ENCODE data around the gene C2orf80.

Gene C2orf80

GRCh38 chr2:208186465-208186864 lies 3.4 kb downstream of the C2orf80 start:
- Histone ChIP-seq H3K27ac (replicated peaks; ENCODE audit: low read length) (no peak overlapping the region), H3K9me3 (replicated peaks in 1 of 2; ENCODE audit: control insufficient read depth in 2 of 2, insufficient read depth in 1 of 2, low read depth in 1 of 2, low read length in 2 of 2) (no peaks in the 10 kb centered on the region), H2BK15ac (ENCODE audit: low read length) (no peak overlapping the region), H2BK12ac (ENCODE audit: low read length) (no peak overlapping the region), H3K27me3 (ENCODE audit: control insufficient read depth in 3 of 3, insufficient read depth in 3 of 3, low read depth in 1 of 3, low read length in 3 of 3) (no peaks in the 10 kb centered on the region), H3K9ac (ENCODE audit: low read depth, low read length, poor library complexity) (no peak overlapping the region), H3K4ac (ENCODE audit: low read length) (no peak overlapping the region), H3K4me1 (ENCODE audit: control insufficient read depth in 2 of 2, insufficient read depth in 1 of 2, low read depth in 1 of 2, low read length in 2 of 2) (peaks cover 16 to 44% of the 10 kb centered on the region in 2 donors), H3K4me3 (ENCODE audit: low read length in 2 of 2) (no peak overlapping the region), H4K8ac (ENCODE audit: low read depth, low read length) (no peak overlapping the region), H4K91ac (ENCODE audit: low read depth, low read length, poor library complexity) (no peak overlapping the region), H2BK120ac (ENCODE audit: low read depth, low read length) (no peak overlapping the region), H3K14ac (ENCODE audit: low read length) (no peak overlapping the region), H3K4me2 (ENCODE audit: insufficient read depth, low read length, poor library complexity, severe bottlenecking) (no peak overlapping the region), H3K79me1 (ENCODE audit: low read depth, low read length) (no peaks in the 10 kb centered on the region), H3K18ac (ENCODE audit: low read length) (no peak overlapping the region), H2AK5ac (ENCODE audit: low read depth, low read length) (no peak overlapping the region), H2BK5ac (ENCODE audit: low read length) (no peak overlapping the region), H3K36me3 (replicated peaks in 1 of 2; ENCODE audit: control insufficient read depth in 2 of 2, insufficient read depth in 2 of 2, low read length in 2 of 2) (no peaks in the 10 kb centered on the region), H3K23ac (ENCODE audit: low read depth, low read length, poor library complexity) (no peak overlapping the region), H2AFZ (ENCODE audit: low read length) (peak overlapping the region; percentile 36)
- WGBS, 2 donors (ENCODE audit: extremely low coverage in 2 of 2, insufficient read length in 2 of 2, insufficient replicate concordance in 1 of 2), result no CpG with 5 or more reads among the region's 5 CpGs
- DNase-seq (ENCODE audit: low spot score), result no peak

GRCh38 chr2:208183972-208184705 lies 5.7 kb downstream of the C2orf80 start:
- H3K4me3 ChIP-seq (ENCODE audit: low read length in 2 of 2), result no peak overlapping the region
- no peaks in the 10 kb centered on the region for H3K79me1 ChIP-seq (ENCODE audit: low read depth, low read length)
- peak overlapping the region; percentile 43 for H3K4me2 ChIP-seq (ENCODE audit: insufficient read depth, low read length, poor library complexity, severe bottlenecking)
- H3K27ac ChIP-seq (replicated peaks; ENCODE audit: low read length), result no peak overlapping the region
- no peak overlapping the region for H2BK5ac ChIP-seq (ENCODE audit: low read length)
- H2AK5ac ChIP-seq (ENCODE audit: low read depth, low read length), result no peak overlapping the region
- no peak overlapping the region for H3K4ac ChIP-seq (ENCODE audit: low read length)
- no peak overlapping the region for H2BK15ac ChIP-seq (ENCODE audit: low read length)
- H3K4me1 ChIP-seq (ENCODE audit: control insufficient read depth in 2 of 2, insufficient read depth in 1 of 2, low read depth in 1 of 2, low read length in 2 of 2), result peaks cover 10 to 35% of the 10 kb centered on the region in 2 donors
- H2BK12ac ChIP-seq (ENCODE audit: low read length), result no peak overlapping the region
- no peaks in the 10 kb centered on the region for H3K36me3 ChIP-seq (replicated peaks in 1 of 2; ENCODE audit: control insufficient read depth in 2 of 2, insufficient read depth in 2 of 2, low read length in 2 of 2)
- H3K14ac ChIP-seq (ENCODE audit: low read length), result no peak overlapping the region
- no peak overlapping the region for H4K91ac ChIP-seq (ENCODE audit: low read depth, low read length, poor library complexity)
- H4K8ac ChIP-seq (ENCODE audit: low read depth, low read length), result no peak overlapping the region
- no peaks in the 10 kb centered on the region for H3K27me3 ChIP-seq (ENCODE audit: control insufficient read depth in 3 of 3, insufficient read depth in 3 of 3, low read depth in 1 of 3, low read length in 3 of 3)
- no CpG with 5 or more reads among the region's 12 CpGs for WGBS, 2 donors (ENCODE audit: extremely low coverage in 2 of 2, insufficient read length in 2 of 2, insufficient replicate concordance in 1 of 2)
- H2AFZ ChIP-seq (ENCODE audit: low read length), result peak overlapping the region; percentile 78
- H3K9ac ChIP-seq (ENCODE audit: low read depth, low read length, poor library complexity), result no peak overlapping the region
- H3K23ac ChIP-seq (ENCODE audit: low read depth, low read length, poor library complexity), result no peak overlapping the region
- no peaks in the 10 kb centered on the region for H3K9me3 ChIP-seq (replicated peaks in 1 of 2; ENCODE audit: control insufficient read depth in 2 of 2, insufficient read depth in 1 of 2, low read depth in 1 of 2, low read length in 2 of 2)
- no peak for DNase-seq (ENCODE audit: low spot score)
- no peak overlapping the region for H3K18ac ChIP-seq (ENCODE audit: low read length)
- H2BK120ac ChIP-seq (ENCODE audit: low read depth, low read length), result no peak overlapping the region

GRCh38 chr2:208183526-208183925 lies 6.3 kb downstream of the C2orf80 start:
- Histone ChIP-seq H2BK5ac (ENCODE audit: low read length) (no peak overlapping the region), H3K27ac (replicated peaks; ENCODE audit: low read length) (no peak overlapping the region), H2BK15ac (ENCODE audit: low read length) (no peak overlapping the region), H3K9ac (ENCODE audit: low read depth, low read length, poor library complexity) (no peak overlapping the region), H4K8ac (ENCODE audit: low read depth, low read length) (no peak overlapping the region), H3K79me1 (ENCODE audit: low read depth, low read length) (no peaks in the 10 kb centered on the region), H3K4ac (ENCODE audit: low read length) (no peak overlapping the region), H3K4me3 (ENCODE audit: low read length in 2 of 2) (no peak overlapping the region), H2BK12ac (ENCODE audit: low read length) (no peak overlapping the region), H3K23ac (ENCODE audit: low read depth, low read length, poor library complexity) (no peak overlapping the region), H3K18ac (ENCODE audit: low read length) (no peak overlapping the region), H3K36me3 (replicated peaks in 1 of 2; ENCODE audit: control insufficient read depth in 2 of 2, insufficient read depth in 2 of 2, low read length in 2 of 2) (no peaks in the 10 kb centered on the region), H3K14ac (ENCODE audit: low read length) (no peak overlapping the region), H2BK120ac (ENCODE audit: low read depth, low read length) (no peak overlapping the region), H2AFZ (ENCODE audit: low read length) (peak overlapping the region; percentile 78), H3K9me3 (replicated peaks in 1 of 2; ENCODE audit: control insufficient read depth in 2 of 2, insufficient read depth in 1 of 2, low read depth in 1 of 2, low read length in 2 of 2) (no peaks in the 10 kb centered on the region), H3K27me3 (ENCODE audit: control insufficient read depth in 3 of 3, insufficient read depth in 3 of 3, low read depth in 1 of 3, low read length in 3 of 3) (no peaks in the 10 kb centered on the region), H4K91ac (ENCODE audit: low read depth, low read length, poor library complexity) (no peak overlapping the region), H3K4me1 (ENCODE audit: control insufficient read depth in 2 of 2, insufficient read depth in 1 of 2, low read depth in 1 of 2, low read length in 2 of 2) (peaks cover 7 to 29% of the 10 kb centered on the region in 2 donors), H2AK5ac (ENCODE audit: low read depth, low read length) (no peak overlapping the region), H3K4me2 (ENCODE audit: insufficient read depth, low read length, poor library complexity, severe bottlenecking) (no peak overlapping the region)
- no peak for DNase-seq (ENCODE audit: low spot score)
- WGBS, 2 donors (ENCODE audit: extremely low coverage in 2 of 2, insufficient read length in 2 of 2, insufficient replicate concordance in 1 of 2), result no CpG with 5 or more reads among the region's 7 CpGs

- Histone ChIP-seq H2BK120ac (ENCODE audit: low read depth, low read length) (no peak overlapping the region), H4K8ac (ENCODE audit: low read depth, low read length) (no peak overlapping the region), H2BK5ac (ENCODE audit: low read length) (no peak overlapping the region), H3K36me3 (replicated peaks in 1 of 2; ENCODE audit: control insufficient read depth in 2 of 2, insufficient read depth in 2 of 2, low read length in 2 of 2) (no peaks in the 10 kb centered on the region), H2AFZ (ENCODE audit: low read length) (peak overlapping the region; percentile 32), H2BK12ac (ENCODE audit: low read length) (no peak overlapping the region), H2AK5ac (ENCODE audit: low read depth, low read length) (no peak overlapping the region), H4K91ac (ENCODE audit: low read depth, low read length, poor library complexity) (no peak overlapping the region), H2BK15ac (ENCODE audit: low read length) (no peak overlapping the region), H3K14ac (ENCODE audit: low read length) (no peak overlapping the region), H3K27ac (replicated peaks; ENCODE audit: low read length) (no peak overlapping the region), H3K4ac (ENCODE audit: low read length) (no peak overlapping the region), H3K23ac (ENCODE audit: low read depth, low read length, poor library complexity) (no peak overlapping the region), H3K4me1 (ENCODE audit: control insufficient read depth in 2 of 2, insufficient read depth in 1 of 2, low read depth in 1 of 2, low read length in 2 of 2) (peaks cover 7 to 29% of the 10 kb centered on the region in 2 donors), H3K4me2 (ENCODE audit: insufficient read depth, low read length, poor library complexity, severe bottlenecking) (no peak overlapping the region), H3K9me3 (replicated peaks in 1 of 2; ENCODE audit: control insufficient read depth in 2 of 2, insufficient read depth in 1 of 2, low read depth in 1 of 2, low read length in 2 of 2) (no peaks in the 10 kb centered on the region), H3K79me1 (ENCODE audit: low read depth, low read length) (no peaks in the 10 kb centered on the region), H3K18ac (ENCODE audit: low read length) (no peak overlapping the region), H3K4me3 (ENCODE audit: low read length in 2 of 2) (no peak overlapping the region), H3K9ac (ENCODE audit: low read depth, low read length, poor library complexity) (no peak overlapping the region), H3K27me3 (ENCODE audit: control insufficient read depth in 3 of 3, insufficient read depth in 3 of 3, low read depth in 1 of 3, low read length in 3 of 3) (no peaks in the 10 kb centered on the region)
- no peak for DNase-seq (ENCODE audit: low spot score)
- no CpG with 5 or more reads among the region's 3 CpGs for WGBS, 2 donors (ENCODE audit: extremely low coverage in 2 of 2, insufficient read length in 2 of 2, insufficient replicate concordance in 1 of 2)
These were observed 7.0 kb downstream of the C2orf80 start for GRCh38 chr2:208182835-208183234.

All from neuronal stem cell (in vitro differentiated cells).